Thymus (tissue), 11 donors: ENCODE data around the gene SH3RF3. TPM values are rescaled to one million over a fixed set of nuclear protein-coding genes. Genes with fewer than 3 reads are reported as not detected.

Experiments
- DNase-seq, 9 donors: peaks; one replicate each; pipeline ENCODE4 v3.0.0-alpha.2; 2013; ENCODE audit warnings: low spot score in 9 of 9, low read depth in 6 of 9, missing footprints in 1 of 9
- H3K27ac ChIP-seq, 2 donors: one replicate each; pipeline ENCODE4 v1.5.1; 2013; ENCODE audit warnings: control low read depth in 1 of 2, low read depth in 1 of 2, low read length in 1 of 2, mild to moderate bottlenecking in 1 of 2, moderate library complexity in 1 of 2
- H3K27me3 ChIP-seq, 2 donors: one replicate each; pipeline ENCODE4 v1.5.1; 2013; ENCODE audit warnings: low read length in 1 of 2; ENCODE audit not compliant: control insufficient read depth in 2 of 2, insufficient read depth in 1 of 2
- H3K36me3 ChIP-seq, 2 donors: one replicate each; pipeline ENCODE4 v1.5.1; 2013; ENCODE audit warnings: low read length in 1 of 2, mild to moderate bottlenecking in 1 of 2, moderate library complexity in 1 of 2; ENCODE audit not compliant: control insufficient read depth in 2 of 2, insufficient read depth in 2 of 2
- H3K4me1 ChIP-seq, 2 donors: one replicate each; pipeline ENCODE4 v1.5.1; 2013; ENCODE audit warnings: low read length in 2 of 2; ENCODE audit not compliant: control insufficient read depth in 2 of 2, insufficient read depth in 2 of 2
- H3K4me3 ChIP-seq, 2 donors: one replicate each; pipeline ENCODE4 v1.5.1; 2013; ENCODE audit warnings: low read length in 2 of 2, control low read depth in 1 of 2, mild to moderate bottlenecking in 1 of 2
- H3K9me3 ChIP-seq, 2 donors: one replicate each; pipeline ENCODE4 v1.5.1; 2013; ENCODE audit warnings: low read length in 1 of 2, mild to moderate bottlenecking in 1 of 2; ENCODE audit not compliant: control insufficient read depth in 2 of 2, insufficient read depth in 1 of 2
- WGBS: extraction: QIAGEN DNeasy Blood & Tissue Kit; methylation state at CpG from one replicate; pipeline ENCODE4 v1.1.7; 2013; 5-methylcytosine and 5-hydroxymethylcytosine counted together
- polyA plus RNA-seq: library from polyadenylated mRNA; stranded (reverse); fragments of 200-250 nt; gene quantifications from one replicate; pipeline ENCODE4 v1.2.3, GENCODE V29; 2013
- total RNA-seq: library from RNA; stranded (reverse); fragments of 120-200 nt; gene quantifications from one replicate; pipeline ENCODE4 v1.2.4, GENCODE V29; 2013
- donor health status: healthy.

The SH3RF3 gene
- total and polyA plus RNA-seq, 2 donors = 3.2 to 8.2 TPM

- no peaks in the 10 kb centered on the region for H3K36me3 ChIP-seq
- no peak for DNase-seq
- H3K27ac ChIP-seq = no peak overlapping the region
- 94% methylated on average over 7 of the region's 7 CpGs for WGBS
- H3K4me3 ChIP-seq = no peak overlapping the region
- H3K27me3 ChIP-seq = peaks cover 0 to 3% of the 10 kb centered on the region in 2 donors
- H3K4me1 ChIP-seq = no peaks in the 10 kb centered on the region
- no peaks in the 10 kb centered on the region for H3K9me3 ChIP-seq
Measured at GRCh38 chr2:109256921-109257320, 127.9 kb downstream of the SH3RF3 start.

DNA sequence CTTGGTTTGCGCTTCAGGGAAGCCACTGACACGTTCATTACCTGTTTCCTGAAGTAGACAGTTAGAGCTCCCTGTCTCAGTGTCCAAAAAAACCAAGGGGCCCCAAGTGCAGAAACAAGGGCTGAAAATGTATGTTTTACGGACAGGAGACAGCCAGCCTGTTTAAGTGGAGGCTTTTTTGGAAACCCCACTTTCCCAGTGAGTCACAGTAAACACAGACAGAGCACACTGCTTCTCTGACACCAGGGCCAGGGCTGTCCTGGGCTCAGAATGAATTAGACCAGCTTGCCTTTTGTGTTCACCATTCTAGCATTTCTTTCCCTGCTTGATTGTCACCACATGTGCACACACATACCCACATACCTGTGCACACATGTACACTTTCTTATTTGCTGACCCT is 128.6 kb downstream of the SH3RF3 start:
- H3K4me1 ChIP-seq = no peaks in the 10 kb centered on the region
- no peak overlapping the region for H3K4me3 ChIP-seq
- no peak for DNase-seq
- H3K9me3 ChIP-seq = no peaks in the 10 kb centered on the region
- H3K36me3 ChIP-seq = no peaks in the 10 kb centered on the region
- peaks cover 0 to 3% of the 10 kb centered on the region in 2 donors for H3K27me3 ChIP-seq
- WGBS = 80% methylated on average over 3 of the region's 3 CpGs
- no peak overlapping the region for H3K27ac ChIP-seq

DNA sequence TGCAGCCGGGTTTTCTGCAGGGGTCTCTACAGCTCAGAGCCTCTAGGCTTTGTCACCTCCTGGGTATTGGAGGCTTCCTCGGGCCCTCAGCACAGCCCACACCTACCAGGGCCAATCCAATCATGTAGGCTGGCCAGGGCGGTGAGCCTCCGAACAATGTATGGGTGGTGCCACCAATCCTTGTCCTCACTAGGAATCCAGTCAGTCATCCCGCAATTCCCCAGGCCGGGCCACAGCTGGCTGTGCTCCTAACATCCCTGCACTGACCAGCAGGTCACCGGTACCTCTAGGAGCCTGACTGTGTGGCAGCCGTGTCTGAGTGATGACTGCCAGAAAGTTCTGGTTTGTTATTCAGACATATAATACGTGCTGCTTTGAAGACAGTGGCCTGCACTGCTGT is 129.4 kb downstream of the SH3RF3 start:
- H3K27ac ChIP-seq = no peak overlapping the region

DNA sequence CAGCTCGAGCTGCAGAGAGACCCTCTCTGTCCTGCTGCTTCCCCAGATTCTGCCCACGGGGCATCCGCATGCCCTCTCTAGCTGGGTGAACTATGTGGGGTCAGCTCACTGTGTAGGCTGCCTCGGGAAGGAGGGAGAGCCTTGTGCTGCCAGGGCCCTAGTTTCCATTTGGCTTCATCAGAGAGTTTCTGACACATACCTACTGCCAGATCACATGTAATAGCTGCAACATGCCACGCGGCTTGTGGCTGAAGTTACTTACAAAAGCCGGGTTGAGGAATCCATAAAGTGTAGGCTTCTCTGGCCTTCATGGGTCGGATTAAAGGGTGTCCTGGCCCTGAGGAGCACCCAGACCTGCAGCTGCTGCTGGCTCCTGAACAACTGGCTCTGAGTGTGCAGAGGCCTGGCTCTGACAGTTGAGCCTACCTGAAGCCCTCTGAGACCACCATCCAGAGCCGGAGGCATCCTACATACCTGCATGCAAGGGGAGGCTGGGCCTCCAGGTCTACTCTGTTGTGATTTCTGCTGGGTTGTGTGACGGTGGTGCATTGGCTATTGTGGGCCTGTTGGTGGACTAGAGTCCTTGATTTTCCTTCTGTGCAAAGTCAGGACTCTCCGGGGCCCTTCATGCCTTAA is 130.0 kb downstream of the SH3RF3 start:
- Histone ChIP-seq H3K4me3 (no peak overlapping the region), H3K27ac (no peak overlapping the region), H3K4me1 (no peaks in the 10 kb centered on the region)

More for the DNA sequence above, 129.4 kb downstream of the SH3RF3 start:
- WGBS = 88% methylated on average over 9 of the region's 9 CpGs
- H3K4me1 ChIP-seq = no peaks in the 10 kb centered on the region
- H3K27me3 ChIP-seq = peaks cover 0 to 3% of the 10 kb centered on the region in 2 donors
- no peak overlapping the region for H3K4me3 ChIP-seq
- no peak for DNase-seq
- no peaks in the 10 kb centered on the region for H3K9me3 ChIP-seq
- H3K36me3 ChIP-seq = no peaks in the 10 kb centered on the region

GRCh38 chr2:109259671-109260070 is 130.7 kb downstream of the SH3RF3 start:
- H3K36me3 ChIP-seq = no peaks in the 10 kb centered on the region
- no peak overlapping the region for H3K4me3 ChIP-seq
- H3K27ac ChIP-seq = no peak overlapping the region
- WGBS = 84% methylated on average over 8 of the region's 8 CpGs
- no peaks in the 10 kb centered on the region for H3K9me3 ChIP-seq
- no peaks in the 10 kb centered on the region for H3K4me1 ChIP-seq
- peaks cover 0 to 3% of the 10 kb centered on the region in 2 donors for H3K27me3 ChIP-seq
- DNase-seq = no peak

More for the DNA sequence above, 130.0 kb downstream of the SH3RF3 start:
- WGBS = 94% methylated on average over 11 of the region's 11 CpGs
- Histone ChIP-seq H3K36me3 (no peaks in the 10 kb centered on the region), H3K27me3 (peaks cover 0 to 3% of the 10 kb centered on the region in 2 donors), H3K9me3 (no peaks in the 10 kb centered on the region)
- no peak for DNase-seq

DNA sequence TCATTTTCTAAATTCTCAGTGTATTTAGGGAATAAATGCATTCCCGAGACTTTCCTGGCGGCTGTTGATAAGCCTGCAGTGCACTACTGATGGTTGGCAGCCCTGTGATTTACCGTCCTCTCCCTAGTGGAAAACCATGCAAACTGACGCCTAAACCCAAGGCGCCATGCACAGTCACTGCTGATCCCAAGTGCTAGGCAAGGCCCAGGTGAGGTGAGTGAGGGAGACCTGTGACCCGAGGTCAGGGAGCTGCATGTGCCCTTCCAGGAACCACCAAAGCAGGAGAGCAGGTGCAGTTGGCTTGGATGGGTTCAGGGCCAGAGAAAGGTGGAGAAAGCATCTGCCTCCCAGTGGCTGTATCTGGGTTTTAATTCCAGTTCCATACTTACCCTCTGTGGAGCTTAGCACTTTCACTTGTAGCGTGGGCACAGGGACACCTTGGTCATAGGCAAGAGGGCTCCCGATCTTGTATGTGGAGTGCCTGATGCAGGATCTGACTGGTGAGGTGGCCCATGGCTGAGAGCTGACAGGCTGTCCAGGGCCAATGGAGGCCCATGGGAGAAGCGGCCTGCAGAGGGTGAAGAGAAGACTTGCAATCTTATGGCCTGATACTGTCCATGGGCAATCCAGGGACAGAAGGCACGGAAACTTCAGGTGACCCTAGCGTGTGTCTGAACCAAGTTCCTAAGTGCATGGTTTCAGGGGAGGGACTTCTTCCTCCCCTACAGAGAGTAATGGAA is 131.3 kb downstream of the SH3RF3 start:
- Histone ChIP-seq H3K27me3 (peaks cover 0 to 3% of the 10 kb centered on the region in 2 donors), H3K27ac (no peak overlapping the region), H3K4me3 (no peak overlapping the region), H3K36me3 (no peaks in the 10 kb centered on the region), H3K4me1 (peaks cover 0 to 4% of the 10 kb centered on the region in 2 donors), H3K9me3 (no peaks in the 10 kb centered on the region)
- DNase-seq = no peak
- 89% methylated on average over 11 of the region's 11 CpGs for WGBS

DNA sequence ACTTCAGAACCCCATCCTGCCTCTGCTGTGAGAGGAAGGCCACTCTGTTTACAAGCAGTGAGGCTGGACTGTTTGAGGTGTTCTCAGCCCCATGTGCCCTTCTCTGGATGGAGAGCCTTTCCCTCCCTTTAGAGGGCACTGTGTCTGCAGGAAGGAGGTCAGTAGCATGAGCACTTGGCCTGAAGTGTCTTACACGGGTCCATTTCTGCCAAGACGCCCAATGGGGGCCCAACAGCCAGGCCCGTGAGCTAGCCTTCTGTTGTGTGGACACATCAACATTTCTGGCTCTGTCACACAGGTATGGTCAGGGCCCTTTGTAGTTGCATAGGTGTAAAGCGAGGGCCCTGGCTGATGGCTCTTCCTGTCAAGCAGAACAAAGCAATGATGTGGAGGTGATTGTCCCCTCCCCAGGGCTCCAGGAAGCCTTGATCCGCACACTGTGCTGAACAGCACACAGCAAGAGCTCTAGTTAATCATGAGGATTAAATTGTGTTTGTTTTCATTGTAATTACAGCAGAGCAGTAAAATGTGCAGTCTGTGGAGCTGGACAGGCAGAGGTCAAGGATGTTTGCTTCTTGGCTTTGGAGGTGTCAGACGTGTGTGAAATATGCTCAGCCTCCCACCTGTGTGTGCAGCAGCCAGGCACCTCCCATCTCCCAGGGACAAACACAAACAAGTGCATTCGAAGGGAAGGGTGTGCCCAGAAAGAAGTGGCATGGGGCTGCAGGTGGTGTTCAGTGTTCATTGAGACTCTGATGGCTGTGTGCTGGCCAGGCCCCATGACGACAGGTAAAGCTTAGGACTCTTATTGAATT is 132.1 kb downstream of the SH3RF3 start:
- no peaks in the 10 kb centered on the region for H3K36me3 ChIP-seq
- no peak for DNase-seq
- no peak overlapping the region for H3K27ac ChIP-seq
- H3K9me3 ChIP-seq = no peaks in the 10 kb centered on the region
- H3K27me3 ChIP-seq = peaks cover 0 to 3% of the 10 kb centered on the region in 2 donors
- 87% methylated on average over 8 of the region's 8 CpGs for WGBS
- H3K4me1 ChIP-seq = peaks cover 0 to 7% of the 10 kb centered on the region in 2 donors
- H3K4me3 ChIP-seq = no peak overlapping the region

- WGBS = 90% methylated on average over 10 of the region's 10 CpGs
- Histone ChIP-seq H3K4me1 (peaks cover 0 to 12% of the 10 kb centered on the region in 2 donors), H3K9me3 (no peaks in the 10 kb centered on the region), H3K27ac (no peak overlapping the region), H3K27me3 (no peaks in the 10 kb centered on the region), H3K36me3 (no peaks in the 10 kb centered on the region), H3K4me3 (no peak overlapping the region)
- DNase-seq = no peak
Measured at GRCh38 chr2:109261906-109262631, 133.1 kb downstream of the SH3RF3 start.
